Kidney epithelial cell (primary cell): ENCODE results near the gene DAPK2. TPM values are rescaled to one million over a fixed set of nuclear protein-coding genes. Genes with fewer than 3 reads are reported as not detected.

ENCODE experiments used
- DNase-seq: peaks from one replicate; pipeline ENCODE4 v3.0.0-alpha.2; 2010; ENCODE audit warnings: low read depth
- H3K27me3 ChIP-seq: 2 replicates; pipeline ENCODE4 v1.6.0; 2011; ENCODE audit warnings: low read length; ENCODE audit not compliant: control insufficient read depth, insufficient read depth
- H3K36me3 ChIP-seq: 2 replicates; pipeline ENCODE4 v1.5.1; 2011; ENCODE audit warnings: low read length; ENCODE audit not compliant: control insufficient read depth, insufficient read depth
- H3K4me3 ChIP-seq: 2 replicates; pipeline ENCODE4 v1.5.1; 2011; ENCODE audit warnings: low read depth, mild to moderate bottlenecking, control low read depth, low read length
- CTCF ChIP-seq: IDR thresholded peaks from 2 replicates; pipeline ENCODE4 v1.5.1; 2011; ENCODE audit warnings: mild to moderate bottlenecking, moderate library complexity, low read length, control low read depth, inconsistent platforms; ENCODE audit not compliant: insufficient read depth, poor library complexity, severe bottlenecking
- total RNA-seq: library from RNA; depleted of rRNA; stranded (reverse); fragments of >200 nt; gene quantifications from 2 replicates; pipeline ENCODE4 v1.2.3, GENCODE V29; 2015

The DAPK2 gene
- total RNA-seq, 1 donor from 2014 or later = 0.21 TPM

DNA sequence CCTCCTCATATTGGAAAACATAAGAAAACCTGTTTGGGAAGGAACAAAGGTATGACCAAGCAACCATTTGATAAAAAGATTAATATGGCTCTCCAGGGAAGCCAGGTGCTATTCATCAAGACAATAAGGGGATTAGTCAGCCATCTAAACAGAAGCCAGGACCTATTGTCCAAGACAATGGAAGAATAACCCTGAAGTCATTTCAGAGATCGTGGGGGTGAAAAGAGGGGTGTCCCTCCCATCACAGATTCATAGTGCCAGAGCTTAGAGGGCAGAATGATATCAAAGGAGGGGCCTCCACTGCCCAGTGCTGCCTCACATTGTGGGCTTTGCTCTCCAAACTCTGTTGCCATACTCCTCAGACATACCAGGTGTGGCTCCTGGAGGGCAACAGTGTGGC, 73.5 kb downstream of the DAPK2 start:
- Histone ChIP-seq H3K27me3 (no peaks in the 10 kb centered on the region), H3K4me3 (no peak overlapping the region), H3K36me3 (no peaks in the 10 kb centered on the region)
- no peak for DNase-seq
- TF ChIP-seq CTCF = no peak

DNA sequence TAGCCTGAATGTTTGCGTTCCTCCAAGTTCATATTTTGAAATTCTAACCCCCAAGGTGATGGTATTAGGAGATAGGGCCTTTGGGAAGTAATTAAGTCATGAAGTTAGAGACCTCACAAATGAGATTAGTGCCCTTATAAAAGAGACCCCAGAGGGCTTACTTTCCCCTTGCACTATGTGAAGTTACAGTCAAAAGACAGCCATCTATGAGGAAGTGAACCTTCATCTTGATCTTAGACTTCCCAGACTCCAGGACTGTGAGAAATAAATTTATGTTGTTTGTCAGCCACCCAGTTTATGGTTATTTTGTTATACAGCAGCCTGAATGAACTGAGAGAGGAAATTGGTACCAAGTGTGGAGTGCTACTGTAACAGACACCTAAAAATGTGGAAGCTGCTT, 74.4 kb downstream of the DAPK2 start:
- H3K4me3 ChIP-seq = no peak overlapping the region

GRCh38 chr15:63971427-63971805, 74.9 kb downstream of the DAPK2 start:
- DNase-seq = no peak
- no peak for TF ChIP-seq CTCF
- H3K4me3 ChIP-seq = no peak overlapping the region
- no peaks in the 10 kb centered on the region for H3K36me3 ChIP-seq
- no peaks in the 10 kb centered on the region for H3K27me3 ChIP-seq

More for the DNA sequence above, 74.4 kb downstream of the DAPK2 start:
- no peaks in the 10 kb centered on the region for H3K27me3 ChIP-seq
- no peaks in the 10 kb centered on the region for H3K36me3 ChIP-seq
- DNase-seq = no peak
- no peak for TF ChIP-seq CTCF

GRCh38 chr15:63970621-63971426, 75.5 kb downstream of the DAPK2 start:
- DNase-seq = no peak
- H3K36me3 ChIP-seq = no peaks in the 10 kb centered on the region
- no peaks in the 10 kb centered on the region for H3K27me3 ChIP-seq
- no peak for TF ChIP-seq CTCF
- no peak overlapping the region for H3K4me3 ChIP-seq

DNA sequence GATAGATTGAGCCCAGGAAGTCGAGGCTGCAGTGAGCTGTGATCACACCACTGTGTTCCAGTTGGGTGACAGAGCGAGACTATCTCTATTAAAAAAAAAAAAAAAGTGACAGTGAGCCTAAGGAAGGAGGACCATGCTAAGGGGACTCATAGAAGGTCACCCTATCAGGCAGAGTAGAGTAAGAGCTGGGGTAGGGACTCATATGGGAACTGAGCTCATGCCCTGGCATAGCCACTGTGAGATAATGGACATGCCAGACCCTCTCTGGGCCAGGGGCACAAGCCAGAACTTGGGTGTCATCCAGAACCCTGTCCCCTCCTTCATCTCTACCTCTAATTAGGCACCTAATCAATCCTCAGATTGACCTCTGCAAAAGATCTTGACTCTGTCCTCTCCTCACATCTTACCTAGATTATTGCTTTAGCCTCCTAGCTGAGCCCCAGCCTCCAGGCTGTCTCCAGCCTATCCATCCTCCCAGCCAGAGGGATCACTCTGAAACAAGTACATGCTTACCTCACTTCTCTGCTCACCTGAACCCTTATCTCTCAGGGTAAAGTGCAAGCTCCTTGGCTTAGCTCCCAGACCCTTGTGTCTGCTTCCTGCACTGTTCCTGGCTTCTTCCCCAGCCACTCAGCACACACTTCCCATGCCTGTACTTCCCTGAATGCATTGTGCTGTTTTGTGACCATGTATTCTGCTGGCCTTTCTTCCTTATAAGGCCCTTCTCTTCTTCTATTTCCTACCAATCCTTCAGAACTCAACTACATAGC, 76.4 kb downstream of the DAPK2 start:
- H3K4me3 ChIP-seq = no peak overlapping the region
- no peak for DNase-seq
- no peaks in the 10 kb centered on the region for H3K27me3 ChIP-seq
- no peak for TF ChIP-seq CTCF
- H3K36me3 ChIP-seq = no peaks in the 10 kb centered on the region
